MCF 10A (cell line): ENCODE measurements around the gene CCR7. TPM values are rescaled to one million over a fixed set of nuclear protein-coding genes. Genes with fewer than 3 reads are reported as not detected.

Experiments used
- BruUV-seq: library from RNA; stranded (reverse); fragments of 400-500 nt; replicated peaks from 2 replicates; lab custom pipeline; 2021; lab: Mats Ljungman, UMichigan
- CTCF ChIA-PET: fragments of 300-600 bp; sonication (Branson Sonifier 250); formaldehyde crosslinking; extraction: SDS; loops from one replicate; lab custom pipeline; 2021; ENCODE audit warnings: antibody characterized with exemption, inconsistent platforms; lab: Yijun Ruan, JAX
- POLR2A ChIA-PET: fragments of 300-600, 350-650 bp; sonication (Branson Sonifier 250); formaldehyde crosslinking; extraction: SDS; loops from one replicate; lab custom pipeline; 2020; ENCODE audit warnings: antibody characterized with exemption, inconsistent platforms; lab: Yijun Ruan, JAX
- DNase-seq: peaks from one replicate; pipeline ENCODE4 v3.0.0-alpha.2; 2018; ENCODE audit not compliant: unreplicated experiment
- H3K27ac Mint-ChIP-seq: one replicate; pipeline ENCODE4 v1.8.0; 2022; ENCODE audit warnings: mild to moderate bottlenecking, low read depth, mixed read lengths; ENCODE audit not compliant: unreplicated experiment
- H3K27me3 Mint-ChIP-seq: one replicate; pipeline ENCODE4 v1.8.0; 2022; ENCODE audit warnings: mixed read lengths; ENCODE audit not compliant: insufficient read depth, unreplicated experiment
- H3K36me3 Mint-ChIP-seq: one replicate; pipeline ENCODE4 v1.8.0; 2022; ENCODE audit warnings: mild to moderate bottlenecking, moderate library complexity, mixed read lengths; ENCODE audit not compliant: insufficient read depth, unreplicated experiment
- H3K4me1 Mint-ChIP-seq: one replicate; pipeline ENCODE4 v1.8.0; 2022; ENCODE audit warnings: mixed read lengths; ENCODE audit not compliant: insufficient read depth, unreplicated experiment
- H3K4me3 Mint-ChIP-seq: one replicate; pipeline ENCODE4 v1.8.0; 2022; ENCODE audit warnings: mild to moderate bottlenecking, moderate library complexity, mixed read lengths; ENCODE audit not compliant: unreplicated experiment
- H3K9me3 Mint-ChIP-seq: one replicate; pipeline ENCODE4 v1.8.0; 2022; ENCODE audit warnings: mixed read lengths; ENCODE audit not compliant: unreplicated experiment
- CTCF ChIP-seq: fragments of 200-600 bp; IDR thresholded peaks from one replicate; pipeline ENCODE4 v1.8.0; 2022; ENCODE audit warnings: antibody characterized with exemption, mild to moderate bottlenecking; ENCODE audit not compliant: unreplicated experiment
- intact Hi-C: fragments of 100-400 bp; cut with micrococcal nuclease; formaldehyde crosslinking; loops from 2 replicates; pipeline ENCODE4 v1.14.1; 2022
- total RNA-seq: library from RNA; stranded (reverse); gene quantifications from 2 replicates; pipeline ENCODE4 v1.2.3, GENCODE V29; 2022

CCR7 gene
- total RNA-seq, 1 experiment from 2014 or later, result not detected

DNA sequence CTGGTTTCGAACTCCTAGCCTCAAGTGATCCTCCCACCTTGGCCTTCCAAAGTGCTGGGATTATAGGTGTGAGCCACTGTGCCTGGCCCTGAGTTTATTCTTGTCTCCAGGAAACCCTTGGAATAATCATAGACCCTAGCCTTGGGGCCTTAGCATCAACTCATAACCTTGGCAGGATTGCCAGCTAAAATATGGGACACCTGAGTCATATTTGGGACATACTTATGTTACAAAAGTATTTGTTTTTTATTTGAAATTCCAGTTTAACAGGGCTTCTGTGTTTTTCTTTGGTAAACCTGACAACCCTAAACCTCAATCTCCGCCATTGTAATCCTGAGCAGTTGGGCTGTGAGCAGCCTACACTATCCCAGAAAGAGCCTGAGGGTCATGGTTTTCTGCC lies 35.3 kb downstream of the CCR7 start:
- no peak for TF ChIP-seq CTCF
- ChIA-PET CTCF (interaction anchor here (0.9 to 7.8 kb wide), 6 partner anchors 30 to 90 kb away, joined by 3 to 97 read pairs (median 6); no protein-coding TSS in a partner anchor), POLR2A (interaction anchor here (1.0 to 15.6 kb wide), 5 partner anchors 18 to 52 kb away, joined by 3 to 614 read pairs (median 5); partner anchors contain the start of gene TNS4)
- H3K27me3 Mint-ChIP-seq, result no peaks in the 10 kb centered on the region
- H3K36me3 Mint-ChIP-seq, result peaks cover 7% of the 10 kb centered on the region
- H3K4me3 Mint-ChIP-seq, result no peak overlapping the region
- no peaks in the 10 kb centered on the region for H3K9me3 Mint-ChIP-seq
- intact Hi-C loops, result no loop called here
- peak overlapping the region; percentile 19 for H3K27ac Mint-ChIP-seq
- peaks cover 34% of the 10 kb centered on the region for H3K4me1 Mint-ChIP-seq
- BruUV-seq, result no TSS peak
- DNase-seq, result peak; percentile 69

GRCh38 chr17:40528692-40529417 lies 36.4 kb downstream of the CCR7 start:
- H3K27me3 Mint-ChIP-seq, result no peaks in the 10 kb centered on the region
- no TSS peak for BruUV-seq
- H3K4me1 Mint-ChIP-seq, result peaks cover 39% of the 10 kb centered on the region
- peaks cover 7% of the 10 kb centered on the region for H3K36me3 Mint-ChIP-seq
- TF ChIP-seq CTCF, result no peak
- intact Hi-C loops, result no loop called here
- no peak for DNase-seq
- no peaks in the 10 kb centered on the region for H3K9me3 Mint-ChIP-seq
- H3K27ac Mint-ChIP-seq, result peak overlapping the region; percentile 19
- no peak overlapping the region for H3K4me3 Mint-ChIP-seq
- ChIA-PET POLR2A (interaction anchor here (0.7 to 15.6 kb wide), 4 partner anchors 10 to 308 kb away, joined by 3 to 614 read pairs (median 241); partner anchors contain the start of gene TNS4), CTCF (interaction anchor here (1.2 to 1.4 kb wide), 2 partner anchors 15 to 47 kb away, joined by 3 to 4 read pairs; no protein-coding TSS in a partner anchor)

- CTCF ChIA-PET, result interaction anchor here (0.6 to 1.3 kb wide), 4 partner anchors 12 to 111 kb away, joined by 3 to 4 read pairs (median 3); no protein-coding TSS in a partner anchor
- intact Hi-C loops, result no loop called here
- Mint-ChIP-seq H3K27me3 (no peaks in the 10 kb centered on the region), H3K36me3 (peaks cover 10% of the 10 kb centered on the region), H3K4me1 (peaks cover 39% of the 10 kb centered on the region), H3K4me3 (no peak overlapping the region), H3K27ac (no peak overlapping the region), H3K9me3 (peaks cover 7% of the 10 kb centered on the region)
- DNase-seq, result no peak
- no peak for TF ChIP-seq CTCF
- no TSS peak for BruUV-seq
- POLR2A ChIA-PET, result interaction anchor here (1.4 to 15.6 kb wide), 7 partner anchors 9 to 55 kb away, joined by 3 to 614 read pairs (median 22); partner anchors contain the start of gene TNS4
These were observed 38.6 kb downstream of the CCR7 start for GRCh38 chr17:40526668-40527067.

- no peak for DNase-seq
- Mint-ChIP-seq H3K4me1 (peaks cover 36% of the 10 kb centered on the region), H3K27me3 (no peaks in the 10 kb centered on the region), H3K4me3 (no peak overlapping the region), H3K36me3 (peaks cover 12% of the 10 kb centered on the region), H3K27ac (no peak overlapping the region), H3K9me3 (peaks cover 7% of the 10 kb centered on the region)
- BruUV-seq, result no TSS peak
- intact Hi-C loops, result no loop called here
- ChIA-PET CTCF (interaction anchor here (0.6 to 4.7 kb wide), 3 partner anchors 9 to 1163 kb away, joined by 3 to 34 read pairs (median 3); no protein-coding TSS in a partner anchor), POLR2A (interaction anchor here (0.6 to 15.6 kb wide), 12 partner anchors 7 to 112 kb away, joined by 3 to 614 read pairs (median 16); partner anchors contain the start of gene TNS4)
- no peak for TF ChIP-seq CTCF
These were observed 40.0 kb downstream of the CCR7 start for GRCh38 chr17:40525294-40525693.
